NOMO-1 treated with dmso at 0.1 percent for 144 hours (cell line): ENCODE data around the gene TRIM33.
A peak's percentile ranks its signal among the peaks of the same experiment; 100 is the strongest.

Experiments
- DNase-seq: peaks from one replicate; lab custom pipeline; 2025; ENCODE audit not compliant: unreplicated experiment; lab: John Stamatoyannopoulos, UW

Gene TRIM33

GRCh38 chr1:114511032-114511785 is at the start of gene TRIM33:
TSS of gene TRIM33 (minus strand) at chr1:114511203. CDS start at chr1:114511076, 127 bp downstream.
- peak; percentile 76 for DNase-seq

GRCh38 chr1:114559356-114559755 is 48.4 kb upstream of the TRIM33 start:
- peak; percentile 48 for DNase-seq

- peak; percentile 4 for DNase-seq
These were observed 47.5 kb upstream of the TRIM33 start for GRCh38 chr1:114558544-114558943.

DNA sequence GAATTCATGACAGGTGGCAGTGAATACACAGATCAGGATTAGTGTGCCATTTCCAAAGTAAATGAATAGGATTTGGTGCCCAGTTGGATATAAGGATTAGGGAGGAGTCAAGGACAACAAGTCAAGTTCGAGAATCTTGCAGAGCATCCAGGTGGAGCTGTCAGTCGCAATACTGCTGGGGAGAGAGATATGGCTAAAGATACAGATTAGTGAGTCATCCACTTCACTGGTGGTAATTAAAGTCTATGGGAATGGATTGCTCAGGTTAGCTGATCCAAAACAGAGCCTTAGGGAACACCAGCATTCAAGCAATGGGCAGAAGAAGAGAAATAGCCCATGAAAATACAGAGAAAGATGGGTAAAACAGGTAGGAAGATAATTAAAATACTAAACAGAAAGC is 43.6 kb upstream of the TRIM33 start:
- no peak for DNase-seq

DNA sequence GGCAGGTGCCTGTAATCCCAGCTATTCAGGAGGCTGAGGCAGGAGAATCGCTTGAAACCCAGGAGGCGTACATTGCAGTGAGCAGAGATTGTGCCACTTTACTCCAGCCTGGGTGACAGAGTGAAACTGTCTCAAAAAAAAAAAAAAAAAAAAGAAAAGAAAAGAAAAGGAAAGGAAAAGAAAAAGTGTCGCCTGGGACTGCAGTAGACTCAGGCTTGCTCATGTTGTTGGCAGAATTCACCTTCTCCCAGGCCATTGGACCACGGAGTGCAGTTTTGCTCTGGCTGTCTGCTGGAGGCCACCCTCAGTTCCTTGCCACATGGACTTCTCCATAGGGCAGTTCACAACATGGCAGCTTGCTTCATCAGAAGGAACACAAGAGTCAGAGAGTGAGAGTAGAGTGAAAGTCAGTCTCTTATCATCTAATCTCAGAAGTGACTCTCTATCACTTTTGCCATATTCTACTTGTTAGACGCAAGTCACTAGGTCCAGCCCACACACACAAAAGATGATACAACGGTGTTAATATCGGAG is 41.2 kb upstream of the TRIM33 start:
- DNase-seq, result no peak

DNA sequence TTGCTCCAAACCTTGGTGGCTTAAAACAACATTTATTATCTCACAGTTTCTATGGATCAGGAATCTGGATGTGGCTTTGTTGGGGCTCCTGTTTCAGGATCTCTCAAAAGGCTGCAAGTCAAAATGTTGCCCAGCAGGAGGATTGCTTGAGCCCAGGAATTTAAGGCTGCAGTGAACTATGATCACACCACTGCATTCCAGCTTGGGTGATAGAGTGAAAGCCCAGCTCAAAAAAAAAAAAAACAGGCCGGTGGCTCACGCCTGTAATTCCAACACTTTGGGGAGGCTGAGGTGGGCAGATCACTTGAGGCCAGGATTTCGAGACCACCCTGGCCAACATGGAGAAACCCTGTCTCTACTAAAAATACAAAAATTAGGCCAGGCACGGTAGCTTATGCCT is 40.4 kb upstream of the TRIM33 start:
- DNase-seq, result no peak

- DNase-seq, result no peak
These were observed 39.3 kb upstream of the TRIM33 start for GRCh38 chr1:114550336-114550735.

GRCh38 chr1:114549137-114549536 is 38.1 kb upstream of the TRIM33 start:
- DNase-seq, result peak; percentile 41

- DNase-seq, result no peak
These were observed 36.1 kb upstream of the TRIM33 start for GRCh38 chr1:114547076-114547475.

DNA sequence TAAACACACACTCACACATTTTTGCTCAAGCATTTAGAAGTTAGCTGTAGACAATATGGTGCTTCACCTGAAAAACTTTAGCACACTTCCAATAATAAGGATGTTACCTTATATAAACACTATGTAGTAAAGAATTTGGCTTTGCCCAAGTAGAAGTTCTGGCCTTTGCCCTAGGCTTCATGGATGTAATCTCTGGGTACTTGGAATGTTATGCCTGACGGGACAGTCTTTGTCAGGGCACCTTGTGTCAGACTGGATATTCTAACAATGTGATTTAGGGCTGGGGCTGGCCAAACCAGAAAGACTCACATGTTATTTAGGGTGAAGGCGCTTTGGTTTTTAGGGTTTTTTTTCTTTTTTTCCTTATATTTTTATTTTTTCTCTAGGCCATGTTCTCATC is 34.8 kb upstream of the TRIM33 start:
- DNase-seq, result no peak

DNA sequence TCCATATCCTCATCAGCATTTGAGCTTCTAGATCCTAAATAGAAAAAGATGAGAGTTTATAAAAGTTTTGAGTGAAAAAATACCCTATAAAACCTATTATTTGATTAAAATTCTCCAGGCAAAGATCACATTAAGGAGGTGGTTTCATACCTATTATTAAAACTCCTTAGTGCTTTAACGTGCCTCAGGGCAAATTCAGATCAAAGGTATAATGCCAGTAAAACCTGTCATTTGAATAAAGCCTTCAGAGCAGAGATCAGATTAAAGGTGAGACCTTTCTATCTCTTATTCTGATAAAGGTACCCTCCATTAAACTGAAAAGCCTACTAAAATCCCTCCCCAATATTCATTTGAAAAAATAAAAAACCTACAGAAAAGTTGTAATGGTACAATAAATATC is 34.3 kb upstream of the TRIM33 start:
- DNase-seq, result no peak

- no peak for DNase-seq
These were observed 29.8 kb upstream of the TRIM33 start for GRCh38 chr1:114540821-114541220.

DNA sequence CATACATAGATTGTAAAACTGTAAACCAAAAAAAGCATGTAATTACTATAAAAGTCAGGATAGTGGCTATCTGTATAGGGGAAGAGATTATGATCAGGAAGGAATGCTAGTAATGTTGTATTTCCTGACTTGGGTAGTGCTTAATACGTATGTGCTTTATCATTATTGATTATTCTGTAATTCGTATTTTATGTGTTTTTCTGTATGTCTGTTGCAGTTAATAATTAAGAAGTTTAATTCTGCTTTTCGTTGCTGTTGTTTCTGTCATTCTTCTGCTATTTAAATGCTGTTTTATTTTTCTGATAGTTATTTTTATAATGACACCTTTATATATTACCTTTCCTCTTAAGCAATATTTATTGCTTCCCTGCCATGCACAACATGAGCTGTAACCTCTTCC is 29.3 kb upstream of the TRIM33 start:
- DNase-seq, result no peak

- no peak for DNase-seq
These were observed 25.0 kb upstream of the TRIM33 start for GRCh38 chr1:114536043-114536442.

DNA sequence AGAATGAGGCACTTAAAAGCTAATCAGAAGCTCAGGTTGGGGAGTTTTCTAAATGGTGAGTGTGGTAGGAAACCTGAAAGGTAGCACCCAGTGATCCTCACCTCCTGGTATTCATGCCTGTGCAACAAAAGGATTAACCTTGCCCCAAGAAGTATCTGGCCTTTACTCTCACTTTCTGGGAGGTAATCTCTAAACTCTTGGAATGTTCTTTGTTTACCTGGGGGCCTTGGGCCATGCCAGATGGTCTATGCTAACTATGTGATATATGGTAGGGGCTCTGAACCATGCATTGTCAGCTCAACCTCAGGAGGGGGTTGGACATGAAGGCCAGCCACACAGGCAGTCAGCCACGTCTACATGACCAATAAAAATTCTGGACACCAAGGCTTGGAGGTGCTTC is 24.4 kb upstream of the TRIM33 start:
- no peak for DNase-seq

DNA sequence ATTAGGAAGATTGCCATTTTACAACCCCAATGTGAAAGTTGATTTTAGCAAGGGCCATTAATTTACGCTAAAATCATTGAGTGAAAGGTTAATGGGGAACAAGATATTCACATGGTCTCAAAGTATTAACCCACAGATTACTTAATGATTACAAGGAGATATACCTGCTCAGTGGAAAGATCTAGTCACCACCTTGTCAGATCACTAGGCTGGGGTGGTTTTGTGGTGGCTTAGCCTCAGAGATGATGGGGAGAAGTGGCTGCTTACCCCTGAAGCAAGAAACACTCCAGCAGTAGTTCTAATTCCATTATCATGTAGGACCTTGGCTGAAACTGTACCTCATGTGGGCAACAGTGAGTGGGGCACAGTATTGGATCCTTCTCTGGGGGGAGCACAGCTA is 20.1 kb upstream of the TRIM33 start:
- DNase-seq, result no peak

GRCh38 chr1:114530224-114530623 is 19.2 kb upstream of the TRIM33 start:
- no peak for DNase-seq

DNA sequence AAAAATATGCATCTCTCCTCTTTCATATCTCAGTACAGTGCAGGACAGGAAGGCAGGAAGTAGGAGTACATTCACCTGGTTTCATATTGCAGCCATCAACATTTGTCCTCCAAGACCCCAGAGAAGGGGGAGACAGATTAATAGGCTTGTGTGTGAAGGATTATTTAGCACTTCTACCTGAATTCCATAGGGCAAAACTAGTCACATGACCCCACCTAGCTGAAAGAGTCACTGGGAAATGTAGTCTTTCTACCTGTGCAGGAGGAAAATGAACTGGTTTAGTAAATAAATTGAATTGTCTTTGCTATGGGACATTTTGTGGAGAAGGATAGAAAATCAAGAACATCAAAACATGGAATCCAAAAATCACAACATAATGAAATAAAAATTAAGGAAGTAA is 13.9 kb upstream of the TRIM33 start:
- DNase-seq, result no peak

DNA sequence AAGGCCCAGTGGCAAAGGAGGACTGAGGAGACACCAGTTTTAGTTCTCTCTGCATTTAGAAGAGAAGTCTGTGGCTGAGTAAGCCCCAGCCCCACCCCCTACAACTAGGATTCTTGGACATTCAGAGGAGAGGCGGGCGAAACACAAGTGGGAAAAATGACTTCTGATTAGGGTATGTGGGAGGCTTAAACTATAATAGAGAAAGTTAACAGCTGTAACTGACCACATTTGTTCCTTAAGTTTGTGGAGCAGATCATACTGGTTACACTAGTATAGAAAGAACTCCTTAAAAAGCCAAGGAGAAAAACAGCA is 11.2 kb upstream of the TRIM33 start:
- DNase-seq, result no peak

DNA sequence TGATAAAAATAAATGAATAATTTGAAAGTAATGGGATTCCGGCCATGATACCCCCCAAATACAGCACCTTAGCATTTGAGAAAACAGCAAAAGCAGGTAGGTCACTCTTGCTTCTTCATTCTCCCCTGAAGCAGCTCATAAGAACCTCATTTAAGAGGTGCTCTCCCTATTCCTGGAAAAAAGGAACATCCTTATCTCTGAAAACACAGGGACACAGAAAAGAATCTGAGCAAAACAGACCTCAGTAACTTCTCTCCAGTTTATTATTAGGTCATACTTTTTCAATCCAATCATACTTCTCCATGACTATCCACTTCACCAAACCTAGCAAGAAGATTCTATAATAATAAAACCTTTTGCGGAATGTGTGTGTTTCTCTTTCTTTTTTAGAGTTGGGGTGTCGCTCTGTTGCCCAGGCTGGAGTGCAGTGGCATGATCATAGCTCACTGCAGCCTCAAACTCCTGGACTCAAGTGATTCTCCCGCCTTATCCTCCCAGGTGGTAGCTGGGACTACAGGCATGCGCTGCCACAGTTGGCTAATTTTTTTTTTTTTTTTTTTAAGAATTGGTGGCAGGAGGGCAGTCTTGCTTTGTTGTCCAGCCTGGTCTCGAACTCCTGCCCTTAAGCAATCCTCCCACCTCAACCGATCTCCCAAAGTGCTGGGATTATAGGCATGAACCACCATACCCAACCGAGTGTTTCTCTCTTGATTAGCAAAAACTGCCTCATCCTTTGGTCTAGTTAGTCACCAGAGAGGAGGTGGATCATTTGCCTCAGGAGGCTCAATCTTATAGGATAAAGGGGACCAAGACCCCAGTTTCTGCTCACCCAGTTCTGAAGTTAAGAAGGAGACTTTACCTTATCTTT is 10.6 kb upstream of the TRIM33 start:
- no peak for DNase-seq

- DNase-seq, result no peak
These were observed 6.3 kb upstream of the TRIM33 start for GRCh38 chr1:114517348-114517747.

- no peak for DNase-seq
These were observed 1.7 kb upstream of the TRIM33 start for GRCh38 chr1:114512595-114513280.
